HG03460 (cell line): Measurements from ENCODE around the gene NCAM2.
"Not testable (repeated sequence)": the region's sequence is repeated elsewhere in the genome, so short reads cannot be mapped to it uniquely, and the experiment has no call there.

ENCODE experiments used
- ATAC-seq: cut with Tn5 transposase; IDR thresholded peaks from one replicate; pipeline ENCODE4 v1.9.1; 2021; ENCODE audit not compliant: unreplicated experiment

The NCAM2 gene

GRCh38 chr21:21291883-21292569 is 293.8 kb downstream of the NCAM2 start:
- ATAC-seq = no peak

GRCh38 chr21:21295303-21295702 is 297.1 kb downstream of the NCAM2 start:
- no peak for ATAC-seq

- no peak for ATAC-seq
These were observed 299.0 kb downstream of the NCAM2 start for GRCh38 chr21:21297211-21297610.

DNA sequence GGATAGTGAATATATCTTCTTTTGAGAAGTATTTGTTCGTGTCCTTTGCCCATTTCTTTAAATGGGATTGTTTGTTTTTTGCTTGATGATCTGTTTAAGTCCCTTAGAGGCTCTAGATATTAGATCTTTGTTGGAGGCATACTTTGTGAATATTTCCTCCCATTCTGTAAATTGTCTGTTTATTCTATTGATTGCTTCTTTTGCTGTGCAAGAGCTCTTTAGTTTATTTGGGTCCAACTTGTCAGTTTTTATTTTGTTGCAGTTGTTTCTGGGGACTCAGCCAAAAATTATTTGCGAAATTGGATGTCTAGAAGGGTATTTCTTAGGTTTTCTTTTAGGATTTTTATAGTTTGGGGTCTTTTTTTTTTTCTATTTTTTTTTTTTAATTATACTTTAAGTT is 302.8 kb downstream of the NCAM2 start:
- no peak for ATAC-seq

DNA sequence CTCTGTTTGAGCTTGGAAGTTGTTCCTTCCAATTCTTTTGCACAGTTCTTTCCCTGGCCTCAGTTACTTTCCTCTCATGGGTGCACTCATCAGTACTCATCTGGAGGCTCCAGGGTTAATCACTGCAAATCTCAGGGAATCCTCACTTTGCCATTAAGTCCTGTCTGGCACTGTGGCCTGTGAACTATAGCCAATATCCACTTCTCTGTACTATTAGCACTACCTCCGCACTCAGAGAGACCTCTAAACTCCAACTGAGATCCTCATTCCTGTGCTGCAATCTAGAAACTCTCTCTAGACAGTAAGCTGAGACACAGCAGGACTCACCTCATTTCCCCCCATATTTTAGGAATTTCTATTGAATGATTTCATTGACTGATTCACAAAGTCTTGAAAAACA is 311.3 kb downstream of the NCAM2 start:
- no peak for ATAC-seq

DNA sequence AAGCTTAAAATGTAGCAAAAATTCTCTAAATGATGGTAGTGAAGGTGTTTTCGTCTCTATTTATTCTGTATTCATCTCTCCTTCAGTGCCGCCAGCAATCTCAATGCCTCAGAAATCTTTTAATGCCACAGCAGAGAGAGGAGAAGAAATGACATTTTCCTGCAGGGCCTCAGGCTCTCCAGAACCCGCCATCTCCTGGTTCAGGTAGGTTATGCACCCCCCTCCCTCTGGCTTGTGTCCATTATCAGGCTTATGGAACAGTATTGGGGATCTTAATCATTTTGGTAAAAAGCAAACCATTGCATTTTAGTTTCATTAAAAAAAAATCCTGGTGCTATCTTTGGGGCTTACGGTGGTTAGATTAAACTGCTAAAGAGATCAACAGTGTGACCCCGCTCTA is 326.1 kb downstream of the NCAM2 start:
- no peak for ATAC-seq

GRCh38 chr21:21332492-21332891 is 334.3 kb downstream of the NCAM2 start:
- ATAC-seq = no peak

DNA sequence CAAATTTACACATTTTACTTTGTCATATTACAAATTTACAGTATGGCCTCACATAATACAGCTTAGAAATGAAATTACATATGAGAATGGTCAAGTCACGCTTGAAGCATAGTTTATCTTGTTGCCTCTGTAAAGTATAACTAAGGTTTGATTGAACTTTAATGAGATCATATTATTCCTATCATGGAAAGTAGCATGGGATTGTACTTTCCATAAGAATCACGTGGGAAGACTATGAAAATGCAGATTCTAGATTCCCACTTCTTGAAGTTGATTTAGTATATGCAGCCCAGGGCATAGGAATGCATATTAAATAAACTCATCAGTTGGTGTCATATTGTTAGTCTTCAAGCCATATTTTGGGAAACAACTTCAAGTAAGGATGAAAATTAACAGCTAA is 342.8 kb downstream of the NCAM2 start:
- no peak for ATAC-seq

DNA sequence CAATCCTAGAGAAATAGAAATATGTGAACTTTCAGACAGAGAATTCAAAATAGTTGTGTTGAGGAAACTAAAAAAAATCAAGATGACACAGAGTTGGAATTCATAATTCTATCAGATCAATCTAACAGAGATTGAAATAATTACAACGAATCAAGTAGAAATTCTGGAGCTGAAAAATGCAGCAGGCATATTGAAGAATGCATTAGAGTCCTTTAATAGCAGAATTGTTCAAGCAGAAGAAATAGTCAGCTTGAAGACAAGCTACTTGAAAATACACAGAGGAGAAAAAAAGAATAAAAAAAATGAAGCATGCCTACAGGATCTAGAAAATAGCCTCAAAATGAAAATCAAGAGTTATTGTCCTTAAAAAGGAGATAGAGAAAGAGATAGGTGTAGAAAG is 347.1 kb downstream of the NCAM2 start:
- ATAC-seq = no peak

- no peak for ATAC-seq
These were observed 347.7 kb downstream of the NCAM2 start for GRCh38 chr21:21345872-21346271.

GRCh38 chr21:21366277-21366676 is 368.1 kb downstream of the NCAM2 start:
- no peak for ATAC-seq

DNA sequence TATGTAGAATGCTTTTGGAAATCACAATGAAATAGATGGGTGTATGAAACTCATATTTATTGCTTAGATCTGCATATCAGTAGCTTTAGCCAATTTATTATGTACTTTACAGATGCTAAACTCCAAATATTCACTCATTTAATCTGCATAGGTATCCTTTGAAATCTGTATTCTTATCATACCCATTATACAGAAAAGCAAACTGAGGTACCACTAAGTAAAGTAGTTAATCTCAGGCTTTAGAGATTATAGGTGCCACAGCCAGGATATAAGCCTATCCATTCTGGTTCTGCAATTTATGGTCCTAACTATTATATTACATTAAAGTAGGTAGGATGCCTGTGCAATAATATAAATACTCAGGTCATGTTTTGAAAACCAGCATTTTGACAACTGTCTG is 369.4 kb downstream of the NCAM2 start:
- ATAC-seq = no peak

DNA sequence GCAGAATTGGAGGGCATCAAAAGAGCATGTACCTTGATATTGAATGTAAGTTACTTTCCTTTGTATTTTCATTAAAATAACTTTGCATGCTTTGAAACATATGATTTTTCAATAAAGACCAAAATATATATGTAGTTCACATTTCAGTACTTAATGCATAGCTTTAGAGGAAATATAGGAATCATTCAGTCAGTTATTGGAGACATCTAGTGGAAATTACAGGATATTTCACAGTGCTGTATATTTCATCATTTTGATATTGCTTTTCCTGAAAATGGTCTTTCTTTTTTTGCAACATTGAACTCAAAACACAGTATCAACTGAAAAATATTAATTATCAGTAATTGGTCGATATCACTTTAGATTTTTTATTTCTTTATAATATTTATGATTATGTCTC is 375.8 kb downstream of the NCAM2 start:
- ATAC-seq = no peak

GRCh38 chr21:21383126-21383525 is 384.9 kb downstream of the NCAM2 start:
- no peak for ATAC-seq

- ATAC-seq = no peak
These were observed 386.8 kb downstream of the NCAM2 start for GRCh38 chr21:21384977-21385376.

- ATAC-seq = no peak
These were observed 387.2 kb downstream of the NCAM2 start for GRCh38 chr21:21385404-21385803.

- ATAC-seq = no peak
These were observed 389.7 kb downstream of the NCAM2 start for GRCh38 chr21:21387916-21388315.

GRCh38 chr21:21394064-21394463 is 395.9 kb downstream of the NCAM2 start:
- no peak for ATAC-seq

GRCh38 chr21:21396424-21396823 is 398.2 kb downstream of the NCAM2 start:
- no peak for ATAC-seq

- no peak for ATAC-seq
These were observed 399.3 kb downstream of the NCAM2 start for GRCh38 chr21:21397464-21397863.

DNA sequence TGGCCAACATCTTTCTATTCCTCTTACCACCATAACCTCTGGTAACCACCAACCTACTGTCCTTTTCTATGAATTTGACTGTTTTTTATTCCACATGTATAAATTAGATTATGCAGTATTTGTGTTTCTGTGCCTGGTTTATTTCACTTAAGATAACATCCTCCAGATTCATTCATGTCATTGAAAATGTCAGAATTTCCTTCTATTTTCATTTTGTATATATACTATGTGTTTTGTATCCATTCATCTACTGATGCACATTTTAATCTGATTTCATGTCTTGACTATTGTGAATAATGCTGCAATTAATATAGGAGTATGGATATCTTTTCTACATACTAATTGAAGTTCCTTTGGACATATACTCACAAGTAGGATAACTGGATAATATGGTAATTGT is 403.2 kb downstream of the NCAM2 start:
- no peak for ATAC-seq

DNA sequence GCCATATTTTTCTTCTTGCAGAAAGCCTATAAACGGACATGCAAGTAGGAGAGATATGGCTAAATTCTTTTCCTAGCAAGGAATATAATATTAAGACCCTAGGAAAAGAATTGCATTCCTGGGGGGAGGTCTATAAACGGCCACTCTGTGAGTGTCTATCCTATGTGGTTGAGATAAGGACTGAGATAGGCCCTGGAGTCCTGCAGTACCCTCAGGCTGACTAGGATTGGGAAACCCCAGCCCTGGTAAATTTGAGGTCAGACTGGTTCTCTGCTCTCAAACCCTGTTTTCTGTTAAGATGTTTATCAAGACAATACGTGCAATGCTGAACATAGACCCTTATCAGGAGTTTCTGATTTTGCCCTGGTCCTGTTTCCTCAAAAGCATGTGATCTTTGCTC is 404.0 kb downstream of the NCAM2 start:
- not testable (repeated sequence) for ATAC-seq

DNA sequence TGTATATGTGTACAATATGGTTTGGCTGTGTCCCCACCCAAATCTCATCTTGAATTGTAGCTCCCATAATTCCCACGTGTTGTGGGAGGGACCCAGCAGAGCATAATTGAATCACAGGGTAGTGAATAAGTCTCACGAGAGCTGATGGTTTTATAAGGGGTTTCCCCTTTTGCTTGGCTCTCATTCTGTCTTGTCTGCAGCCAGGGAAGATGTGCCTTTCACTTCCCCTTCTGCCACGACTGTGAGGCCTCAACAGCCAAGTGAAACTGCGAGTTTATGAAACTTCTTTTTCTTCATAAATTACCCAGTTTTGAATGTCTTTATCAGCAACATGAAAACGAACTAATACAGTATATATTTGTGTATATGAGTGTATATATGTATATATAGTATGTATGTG is 406.1 kb downstream of the NCAM2 start:
- ATAC-seq = peak; percentile 68
